Dedifferentiated amniotic fluid mesenchymal stem cell (primary cell): ENCODE data around the gene TELO2.

Source experiments
- DNase-seq: peaks from one replicate; pipeline ENCODE4 v3.0.0-alpha.2; 2016; ENCODE audit errors: extremely low spot score

The TELO2 gene

GRCh38 chr16:1536601-1537000 lies 43.4 kb downstream of the TELO2 start:
- no peak for DNase-seq

- DNase-seq: no peak
Measured at GRCh38 chr16:1537138-1537577, 44.0 kb downstream of the TELO2 start.

- no peak for DNase-seq
Measured at GRCh38 chr16:1537763-1538289, 44.7 kb downstream of the TELO2 start.

- DNase-seq: no peak
Measured at GRCh38 chr16:1538804-1539520, 45.8 kb downstream of the TELO2 start.

- no peak for DNase-seq
Measured at GRCh38 chr16:1539720-1540555, 46.8 kb downstream of the TELO2 start.

- no peak for DNase-seq
Measured at GRCh38 chr16:1540556-1540855, 47.3 kb downstream of the TELO2 start.

- no peak for DNase-seq
Measured at GRCh38 chr16:1541293-1542165, 48.4 kb downstream of the TELO2 start.

GRCh38 chr16:1542166-1542500 lies 49.0 kb downstream of the TELO2 start:
- no peak for DNase-seq

- DNase-seq: no peak
Measured at GRCh38 chr16:1542533-1542932, 49.4 kb downstream of the TELO2 start.

GRCh38 chr16:1543085-1543896 lies 50.1 kb downstream of the TELO2 start:
- DNase-seq: no peak

- DNase-seq: no peak
Measured at GRCh38 chr16:1545044-1546040, 52.2 kb downstream of the TELO2 start.

GRCh38 chr16:1546430-1546829 lies 53.3 kb downstream of the TELO2 start:
- DNase-seq: no peak

GRCh38 chr16:1548233-1548632 lies 55.1 kb downstream of the TELO2 start:
- DNase-seq: no peak

- no peak for DNase-seq
Measured at GRCh38 chr16:1548727-1549126, 55.6 kb downstream of the TELO2 start.

- DNase-seq: no peak
Measured at GRCh38 chr16:1550069-1550468, 56.9 kb downstream of the TELO2 start.

GRCh38 chr16:1550696-1551095 lies 57.5 kb downstream of the TELO2 start:
- DNase-seq: no peak

GRCh38 chr16:1551166-1551565 lies 58.0 kb downstream of the TELO2 start:
- no peak for DNase-seq

- DNase-seq: no peak
Measured at GRCh38 chr16:1552129-1552528, 59.0 kb downstream of the TELO2 start.

- DNase-seq: no peak
Measured at GRCh38 chr16:1553946-1554825, 61.0 kb downstream of the TELO2 start.
